GM21526 (cell line): ENCODE results near the gene PGRMC1.
"Not testable (repeated sequence)": the region's sequence is repeated elsewhere in the genome, so short reads cannot be mapped to it uniquely, and the experiment has no call there.

Experiments
- ATAC-seq: cut with Tn5 transposase; IDR thresholded peaks from one replicate; pipeline ENCODE4 v1.9.1; 2021; ENCODE audit warnings: moderate library complexity; ENCODE audit not compliant: unreplicated experiment, low FRiP score

The PGRMC1 gene

DNA sequence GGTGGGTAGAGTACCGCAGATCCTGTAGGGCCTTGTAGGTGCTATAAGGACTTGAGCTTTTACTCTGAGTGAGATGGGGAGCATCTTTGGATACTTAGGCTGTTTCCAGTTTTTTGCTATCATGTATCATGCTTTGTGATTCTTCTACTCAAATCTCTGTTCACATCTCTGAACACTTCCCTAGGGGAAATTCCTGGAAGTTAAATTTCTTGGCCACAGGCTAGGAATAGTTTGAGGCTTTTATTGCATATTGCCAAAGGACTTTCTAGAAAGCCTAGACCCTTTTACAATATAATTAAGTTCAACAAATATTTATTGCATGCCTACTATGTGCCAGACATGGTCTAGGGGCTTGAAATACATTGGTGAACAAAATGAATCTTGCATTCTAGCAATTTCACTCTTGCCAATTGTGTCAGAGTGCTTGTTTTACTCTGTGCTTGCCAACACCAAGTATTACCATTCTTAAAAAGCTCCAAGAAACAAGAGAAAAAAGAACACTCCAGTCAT lies 4.1 kb upstream of the PGRMC1 start:
- no peak for ATAC-seq

DNA sequence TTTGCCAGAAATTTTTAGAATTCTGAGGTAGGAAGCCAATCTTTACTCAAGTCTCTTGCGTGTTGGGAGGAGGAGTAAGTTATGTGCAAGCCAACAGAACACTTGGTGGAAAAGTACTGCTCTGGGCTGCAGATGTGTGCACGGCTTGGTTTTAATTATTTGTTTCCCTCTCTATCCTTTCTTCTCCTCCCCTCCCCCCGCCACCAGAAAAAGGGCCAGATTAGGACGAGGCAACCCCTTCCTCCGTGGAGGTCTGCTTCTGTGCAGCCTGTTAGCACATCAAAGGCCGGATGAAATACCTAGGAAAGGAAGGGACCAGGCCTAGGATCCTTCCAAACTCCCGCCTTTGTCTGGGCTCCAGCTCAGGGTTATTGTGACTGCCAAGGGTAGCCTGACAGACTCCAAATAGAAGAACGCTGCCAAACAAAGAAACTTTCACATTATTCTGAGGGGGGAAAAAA lies 1.0 kb upstream of the PGRMC1 start:
- no peak for ATAC-seq

DNA sequence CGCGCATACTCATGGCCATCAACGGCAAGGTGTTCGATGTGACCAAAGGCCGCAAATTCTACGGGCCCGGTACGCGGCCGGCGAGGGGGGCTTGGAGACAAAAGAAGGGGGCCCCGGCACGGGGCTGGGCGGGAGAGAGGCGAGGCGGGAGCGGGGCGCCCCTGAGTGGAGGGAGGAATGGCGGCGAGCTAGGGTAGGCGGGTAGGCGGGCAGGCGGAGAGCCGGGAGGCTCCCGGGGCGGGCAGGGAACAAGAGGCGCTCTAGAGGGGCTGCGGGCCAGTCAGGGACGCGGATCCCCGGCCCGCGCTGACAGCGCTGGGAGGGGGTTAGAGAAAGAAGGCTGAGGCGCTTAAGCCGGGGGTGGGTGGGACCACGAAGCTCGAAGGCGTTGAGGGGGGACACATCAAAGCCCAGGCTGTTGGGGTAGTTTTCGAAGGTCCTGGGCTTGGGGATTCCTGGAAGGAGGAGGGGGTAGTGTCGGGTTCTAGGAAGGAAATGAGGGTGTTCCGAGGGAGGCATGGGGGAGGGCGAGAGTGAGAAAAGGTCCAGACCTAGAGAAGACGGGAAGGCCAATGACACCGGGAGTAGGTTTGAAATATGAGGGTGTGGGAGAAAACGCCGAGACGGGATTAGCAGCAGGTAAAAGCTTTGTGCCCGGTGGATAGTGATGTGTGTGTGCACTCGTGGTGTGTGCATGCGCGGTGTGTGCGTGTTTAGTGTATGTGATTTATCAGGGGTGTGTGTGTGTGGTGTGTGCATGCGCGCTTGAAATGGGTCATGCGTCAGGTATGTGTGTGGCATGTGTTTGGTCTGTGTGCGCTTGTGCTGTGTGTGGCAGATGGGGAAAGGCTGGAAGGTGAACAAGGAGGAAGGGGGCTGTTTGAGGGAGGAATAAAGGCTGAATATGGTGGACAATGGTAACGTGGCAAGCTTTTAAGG lies 807 bp downstream of the PGRMC1 start:
- peak; percentile 14 for ATAC-seq

DNA sequence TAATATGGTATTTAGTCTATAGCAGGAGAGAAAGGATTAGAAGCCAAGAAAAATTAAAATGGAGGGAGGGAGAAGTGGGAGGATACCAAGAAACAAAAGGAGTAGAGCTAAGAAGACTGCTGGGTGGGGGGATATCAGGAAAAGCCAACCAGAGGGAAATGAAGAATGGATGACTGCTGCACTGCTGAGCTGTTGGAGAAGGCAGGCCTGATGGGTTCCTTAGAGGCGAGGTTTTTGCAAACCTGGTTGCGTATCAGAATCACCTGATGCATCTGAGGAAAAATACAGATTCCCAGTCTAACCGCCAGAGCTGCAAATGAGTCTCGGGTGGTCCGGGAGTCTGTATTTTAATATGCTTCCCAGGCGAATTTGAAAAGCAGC lies 1.5 kb downstream of the PGRMC1 start:
- no peak for ATAC-seq

DNA sequence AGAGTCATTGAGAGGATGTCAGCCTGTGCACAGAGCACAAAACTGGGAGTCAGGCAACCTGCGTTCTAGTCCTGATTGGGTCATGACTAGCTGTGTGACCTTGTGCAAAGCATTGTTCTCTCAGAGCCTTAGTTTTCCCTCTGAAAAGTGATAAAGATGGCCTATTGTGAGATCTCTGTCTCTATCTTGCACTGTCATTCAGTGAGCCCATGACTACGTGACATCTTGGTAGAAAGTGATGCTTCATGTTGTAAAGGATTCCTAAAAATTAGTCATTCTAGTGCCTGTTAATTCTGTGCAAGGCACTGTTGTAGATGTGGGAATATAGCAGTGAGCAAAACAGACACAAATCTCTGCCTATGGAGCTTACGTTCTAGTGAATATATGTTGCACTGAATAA lies 2.5 kb downstream of the PGRMC1 start:
- no peak for ATAC-seq

DNA sequence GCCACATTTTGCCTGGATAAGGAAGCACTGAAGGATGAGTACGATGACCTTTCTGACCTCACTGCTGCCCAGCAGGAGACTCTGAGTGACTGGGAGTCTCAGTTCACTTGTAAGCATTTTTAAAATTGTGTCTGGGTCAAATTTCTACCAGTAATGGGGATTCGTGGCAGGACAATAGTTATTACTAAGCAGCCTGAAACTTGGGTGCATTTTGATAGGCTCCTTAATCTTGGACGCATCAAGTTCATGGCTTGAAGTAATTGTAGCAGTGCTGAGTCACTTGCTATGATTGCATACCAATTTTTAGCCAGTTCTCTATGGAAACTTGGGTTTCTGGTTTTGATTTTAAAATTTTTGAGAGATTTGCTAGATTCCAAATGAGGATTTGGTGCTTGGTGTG lies 4.3 kb downstream of the PGRMC1 start:
- no peak for ATAC-seq

DNA sequence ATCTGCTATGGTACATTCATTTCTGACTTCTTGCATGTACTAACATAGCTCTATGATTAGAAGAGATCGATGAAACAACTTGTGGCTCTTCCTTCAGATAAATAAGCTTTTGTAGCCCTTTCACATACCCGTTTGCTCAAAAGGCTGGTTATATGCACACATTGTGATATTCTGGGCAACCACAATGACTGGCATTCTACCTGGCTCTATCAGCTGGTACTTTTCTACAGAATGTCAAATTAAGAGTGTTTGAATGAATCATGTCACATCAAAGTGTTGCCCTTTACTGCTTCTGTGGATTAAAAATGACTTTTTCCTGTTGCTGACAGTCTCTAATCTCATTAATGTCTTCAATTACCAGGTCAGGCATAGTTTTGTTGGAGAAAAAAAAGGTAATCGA lies 11.6 kb downstream of the PGRMC1 start:
- ATAC-seq, result no peak

DNA sequence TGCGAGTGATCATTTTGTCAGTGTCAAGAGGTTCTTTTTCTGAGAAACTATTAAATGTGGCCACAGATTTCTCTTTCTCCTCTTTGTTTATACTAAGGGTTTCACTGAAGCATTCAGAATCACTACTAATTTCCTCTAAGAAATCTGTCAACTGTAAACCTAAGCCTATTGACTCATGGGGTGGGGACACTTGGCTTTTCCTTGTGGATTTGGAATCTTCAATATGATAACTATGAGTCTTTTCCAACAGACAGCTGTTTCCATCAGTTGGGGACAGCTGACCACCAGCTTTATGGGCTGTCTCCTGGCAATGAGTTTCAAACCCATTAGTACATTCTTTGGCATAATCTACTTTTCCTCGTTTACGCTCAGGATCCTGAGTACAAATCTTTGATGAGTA lies 13.8 kb downstream of the PGRMC1 start:
- ATAC-seq, result no peak

DNA sequence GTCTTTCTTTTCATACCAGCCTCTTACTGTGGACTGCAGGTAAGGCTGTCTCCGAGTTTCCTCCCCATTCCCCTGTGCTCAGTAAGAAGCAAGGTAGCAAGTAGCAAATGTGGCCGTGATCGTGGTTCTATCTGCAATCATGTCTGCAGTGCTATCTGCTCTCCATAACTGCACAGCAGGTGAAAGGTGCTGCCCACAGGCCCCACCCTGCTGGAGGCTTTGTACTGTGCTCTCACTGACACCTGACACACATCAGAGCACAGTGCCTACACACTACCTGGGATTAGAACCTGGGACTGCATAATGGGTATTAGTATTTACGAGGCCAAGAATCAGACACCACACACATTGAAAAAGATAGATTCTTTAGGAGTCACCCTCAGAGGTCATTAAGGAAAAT lies 15.3 kb downstream of the PGRMC1 start:
- ATAC-seq, result no peak

DNA sequence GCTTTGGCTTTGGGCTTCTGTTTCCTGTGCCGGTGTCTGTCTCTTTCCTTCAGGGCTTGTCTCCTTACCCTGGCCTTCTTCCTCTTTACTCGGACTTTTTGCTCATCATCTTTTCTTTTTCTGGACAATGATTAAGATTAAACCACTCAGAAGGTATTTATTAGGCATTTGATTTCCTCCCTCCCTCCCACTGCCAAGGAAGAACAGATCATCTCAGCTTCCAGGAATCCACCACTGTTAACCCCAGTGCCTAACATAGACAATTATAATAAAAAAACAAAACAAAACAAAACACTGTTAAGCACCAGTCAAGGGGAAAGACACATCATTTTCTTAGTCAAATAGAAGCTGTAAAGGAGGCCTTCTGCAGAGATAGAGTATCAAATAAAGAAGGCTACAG lies 16.6 kb downstream of the PGRMC1 start:
- ATAC-seq, result no peak

DNA sequence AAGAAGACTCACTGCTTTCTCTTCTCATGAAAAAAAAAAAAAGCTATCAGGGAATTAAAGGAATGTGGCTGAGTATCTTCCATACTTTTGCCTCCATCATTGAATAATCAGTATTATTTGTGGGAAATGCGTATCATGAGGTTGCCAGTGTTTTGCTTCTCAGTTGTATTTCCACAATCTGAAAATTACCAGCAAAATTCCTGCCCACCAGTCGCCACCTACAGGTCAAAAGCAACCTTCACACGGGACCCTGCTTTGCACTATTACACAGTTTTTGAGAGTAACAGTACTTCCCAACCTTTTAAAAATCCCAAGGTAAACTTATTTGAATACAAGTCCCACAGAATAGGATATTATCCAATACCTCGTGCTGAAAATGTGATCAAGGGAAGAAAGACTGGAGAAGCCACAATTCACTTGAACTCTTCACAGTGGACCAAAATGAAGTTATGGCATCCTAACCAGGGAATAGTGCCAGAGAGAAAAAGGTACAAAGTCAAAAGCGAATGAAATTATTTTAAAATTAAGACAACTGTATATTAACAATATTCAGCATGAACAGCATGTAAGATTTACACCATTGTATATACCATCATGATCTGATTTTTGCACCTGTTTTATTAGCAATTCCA lies 30.4 kb downstream of the PGRMC1 start:
- no peak for ATAC-seq

DNA sequence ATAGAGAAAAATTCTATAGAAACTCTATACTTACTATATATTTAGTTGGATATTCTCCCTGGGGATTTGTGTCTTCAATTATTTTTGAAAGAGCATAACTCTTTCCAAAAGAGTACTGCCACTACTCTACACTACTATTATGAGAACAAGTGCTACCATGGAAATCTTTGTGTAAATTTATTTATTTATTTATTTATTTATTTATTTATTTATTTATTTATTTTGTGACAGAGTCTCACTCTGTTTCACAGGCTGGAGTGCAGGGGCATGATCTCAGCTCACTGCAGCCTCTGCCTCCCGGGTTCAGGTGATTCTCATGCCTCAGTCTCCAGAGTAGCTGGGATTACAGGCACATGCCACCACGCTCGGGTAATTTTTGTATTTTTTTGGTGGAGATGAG lies 31.0 kb downstream of the PGRMC1 start:
- ATAC-seq, result not testable (repeated sequence)

DNA sequence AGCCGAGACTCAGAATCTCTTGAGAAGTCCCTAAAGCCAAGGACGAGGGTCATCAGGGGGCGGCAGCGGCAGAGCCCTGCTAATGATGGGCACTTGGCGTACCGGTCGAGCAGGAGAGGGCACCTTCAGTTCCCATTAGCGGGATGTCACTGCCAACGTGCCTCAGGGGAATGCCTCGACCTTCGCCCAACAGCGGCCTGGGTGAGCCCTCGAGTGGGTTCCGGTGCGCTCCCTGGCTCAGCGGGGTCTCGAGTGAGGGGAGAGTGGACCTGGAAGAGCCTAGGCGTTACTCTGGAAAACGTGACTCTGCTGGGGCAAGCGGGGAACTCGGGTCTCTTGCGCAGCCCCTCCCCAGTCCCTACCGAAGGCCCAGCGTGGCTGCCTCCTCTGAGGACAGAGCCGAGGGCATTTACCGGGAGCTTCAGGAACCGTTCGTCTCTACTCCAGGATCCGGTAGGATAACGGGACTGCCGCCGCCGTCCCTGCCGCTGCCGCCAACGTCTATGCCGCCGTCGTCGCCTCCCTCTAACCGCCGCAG lies 36.9 kb downstream of the PGRMC1 start:
- no peak for ATAC-seq

DNA sequence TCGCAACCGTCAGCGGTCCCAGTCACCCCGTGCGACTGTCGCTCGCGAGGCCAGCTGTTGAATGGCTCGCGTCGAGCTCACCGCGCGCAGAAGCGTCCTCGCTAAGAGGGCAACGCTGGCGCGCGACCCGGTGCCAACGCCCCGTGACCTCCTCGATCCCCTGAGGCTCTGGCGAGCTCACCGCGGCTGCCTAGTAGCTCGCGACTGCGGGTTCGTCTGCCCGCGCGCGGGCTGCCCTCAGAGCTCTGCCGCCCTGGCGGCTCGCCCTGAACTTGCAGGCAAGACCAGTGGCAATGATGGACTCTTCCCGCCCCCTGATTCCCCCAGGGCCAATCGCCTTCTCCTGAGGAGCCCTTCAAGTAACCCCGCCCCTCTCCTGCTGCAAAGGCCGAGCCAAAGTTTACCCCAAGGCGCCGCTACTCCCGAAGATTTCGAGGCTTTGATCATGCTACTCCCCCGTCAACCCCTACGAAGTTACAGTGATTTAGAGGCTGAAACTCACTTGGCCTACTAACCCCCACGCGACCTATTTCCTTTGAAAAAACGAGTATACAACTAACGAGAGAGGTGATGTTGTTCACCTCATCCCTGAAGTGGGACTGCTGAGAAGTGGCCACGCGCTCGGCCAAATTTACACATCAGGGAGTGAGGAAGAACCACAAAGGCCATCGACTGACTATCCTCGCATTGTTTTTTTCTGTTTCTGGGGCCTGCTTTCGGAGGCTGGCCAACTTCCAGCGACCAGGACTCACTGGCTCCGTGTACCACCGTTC lies 37.5 kb downstream of the PGRMC1 start:
- ATAC-seq, result peak; percentile 84

DNA sequence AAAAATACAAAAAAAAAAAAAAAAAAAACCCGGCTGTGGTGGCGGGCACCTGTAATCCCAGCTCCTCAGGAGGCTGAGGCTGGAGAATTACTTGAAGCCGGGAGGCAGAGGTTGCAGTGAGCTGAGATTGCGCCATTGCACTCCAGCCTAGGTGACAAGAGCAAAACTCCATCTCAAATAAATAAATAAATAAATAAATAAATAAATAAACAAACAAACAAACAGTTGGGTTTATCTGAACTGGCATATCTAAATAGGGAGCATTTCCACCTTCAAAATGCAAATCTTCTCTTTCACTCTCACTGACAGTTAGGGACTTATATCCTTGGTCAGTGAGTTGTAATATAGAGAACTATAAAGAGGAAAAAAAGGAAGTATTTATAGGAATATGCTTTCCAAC lies 46.3 kb downstream of the PGRMC1 start:
- not testable (repeated sequence) for ATAC-seq

DNA sequence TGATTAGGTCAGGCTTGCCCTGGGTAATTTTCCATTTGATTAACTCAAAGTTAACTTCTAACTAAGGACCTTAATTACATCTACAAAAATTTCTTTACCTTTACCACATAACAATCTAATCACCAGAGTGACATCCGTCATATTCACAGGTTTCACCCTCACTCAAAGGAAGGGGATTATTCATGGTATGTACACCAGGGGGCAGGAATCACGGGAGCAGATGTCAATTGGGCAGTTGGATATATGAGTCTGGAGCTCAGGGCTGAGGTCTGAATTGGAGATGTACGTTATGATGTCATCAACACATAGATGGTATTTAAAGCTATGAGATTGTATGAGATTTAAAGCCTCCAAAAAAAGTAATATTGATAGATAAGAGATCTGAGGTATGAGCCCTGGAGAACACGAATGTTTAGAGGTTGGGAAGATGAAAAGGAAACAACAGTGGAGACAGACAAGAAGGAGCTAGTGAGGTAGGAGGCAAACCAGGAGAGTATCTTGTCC lies 52.9 kb downstream of the PGRMC1 start:
- no peak for ATAC-seq

DNA sequence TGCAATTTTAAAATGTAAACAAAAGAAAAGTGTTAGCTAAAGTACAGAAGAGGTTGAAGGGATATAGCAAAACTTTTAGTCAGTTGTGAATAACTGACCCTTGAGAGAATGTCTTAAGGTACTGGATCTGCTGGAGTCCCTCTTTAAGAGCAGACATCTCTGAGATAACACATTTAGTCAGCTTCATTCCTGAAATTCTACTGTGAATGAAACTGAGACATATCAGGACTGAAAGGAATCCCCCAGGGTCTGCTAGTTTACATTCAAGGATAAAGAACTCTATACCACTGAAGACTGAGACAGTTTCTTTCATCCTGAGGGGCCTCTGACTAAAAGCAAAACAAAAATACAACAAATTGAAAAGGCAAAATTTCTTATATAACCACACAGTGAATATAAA lies 54.4 kb downstream of the PGRMC1 start:
- no peak for ATAC-seq

DNA sequence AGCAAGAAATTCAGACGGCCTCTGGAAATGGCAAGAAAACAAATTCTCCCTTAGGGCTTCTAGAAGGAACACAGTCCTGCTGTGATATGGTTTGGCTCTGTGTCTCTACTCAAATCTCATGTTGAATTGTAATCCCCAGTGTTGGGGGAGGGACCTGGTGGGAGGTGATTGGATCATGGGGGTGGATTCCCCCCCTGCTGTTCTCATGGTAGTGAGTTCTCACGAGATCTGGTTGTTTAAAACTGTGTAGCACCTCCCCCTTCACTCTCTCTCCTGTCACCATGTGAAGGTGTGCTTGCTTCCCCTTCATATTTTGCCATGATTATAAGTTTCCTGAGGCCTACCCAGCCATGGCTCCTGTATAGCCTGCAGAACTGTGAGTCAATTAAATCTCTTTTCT lies 55.2 kb downstream of the PGRMC1 start:
- not testable (repeated sequence) for ATAC-seq

DNA sequence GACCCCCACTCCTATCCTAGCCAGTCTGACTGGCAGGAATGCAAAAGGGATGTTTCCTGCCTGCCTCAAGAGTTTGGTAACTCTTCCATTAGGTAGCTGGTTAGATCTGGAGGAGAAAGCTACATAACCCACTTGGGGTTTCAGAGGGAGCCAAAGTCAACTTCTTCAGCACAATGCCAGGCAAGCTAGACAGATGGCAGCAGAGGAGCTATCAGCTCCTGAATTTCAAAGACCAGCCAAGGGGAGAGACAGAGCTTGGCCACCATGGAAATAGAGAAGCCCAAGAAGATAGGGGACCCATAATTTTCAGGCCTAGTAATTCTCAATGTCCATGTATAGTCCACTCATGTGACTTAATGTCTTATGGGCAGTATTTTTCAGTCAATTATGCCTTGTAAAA lies 56.4 kb downstream of the PGRMC1 start:
- ATAC-seq, result no peak
